ENCODE results near the gene RNASET2.

GRCh38 chr6:166907373-166907841, 48.9 kb downstream of the RNASET2 start:
- TF ChIP-seq, protein P1, sequence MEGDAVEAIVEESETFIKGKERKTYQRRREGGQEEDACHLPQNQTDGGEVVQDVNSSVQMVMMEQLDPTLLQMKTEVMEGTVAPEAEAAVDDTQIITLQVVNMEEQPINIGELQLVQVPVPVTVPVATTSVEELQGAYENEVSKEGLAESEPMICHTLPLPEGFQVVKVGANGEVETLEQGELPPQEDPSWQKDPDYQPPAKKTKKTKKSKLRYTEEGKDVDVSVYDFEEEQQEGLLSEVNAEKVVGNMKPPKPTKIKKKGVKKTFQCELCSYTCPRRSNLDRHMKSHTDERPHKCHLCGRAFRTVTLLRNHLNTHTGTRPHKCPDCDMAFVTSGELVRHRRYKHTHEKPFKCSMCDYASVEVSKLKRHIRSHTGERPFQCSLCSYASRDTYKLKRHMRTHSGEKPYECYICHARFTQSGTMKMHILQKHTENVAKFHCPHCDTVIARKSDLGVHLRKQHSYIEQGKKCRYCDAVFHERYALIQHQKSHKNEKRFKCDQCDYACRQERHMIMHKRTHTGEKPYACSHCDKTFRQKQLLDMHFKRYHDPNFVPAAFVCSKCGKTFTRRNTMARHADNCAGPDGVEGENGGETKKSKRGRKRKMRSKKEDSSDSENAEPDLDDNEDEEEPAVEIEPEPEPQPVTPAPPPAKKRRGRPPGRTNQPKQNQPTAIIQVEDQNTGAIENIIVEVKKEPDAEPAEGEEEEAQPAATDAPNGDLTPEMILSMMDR (IDR thresholded peaks at IDR 0.05): no peak
- no peak for TF ChIP-seq POLR2A (IDR thresholded peaks at IDR 0.05)
